HG03066 (cell line): ENCODE measurements around the gene ALPK3.

Experiments
- ATAC-seq: cut with Tn5 transposase; IDR thresholded peaks from one replicate; pipeline ENCODE4 v1.9.1; 2021; ENCODE audit warnings: low read depth; ENCODE audit not compliant: unreplicated experiment

Gene ALPK3

GRCh38 chr15:84798436-84798946 lies 18.7 kb upstream of the ALPK3 start:
- no peak for ATAC-seq

GRCh38 chr15:84799511-84800187 lies 17.5 kb upstream of the ALPK3 start:
- ATAC-seq = no peak

- no peak for ATAC-seq
Measured at GRCh38 chr15:84800365-84800806, 16.8 kb upstream of the ALPK3 start.

- no peak for ATAC-seq
Measured at GRCh38 chr15:84804005-84804900, 12.9 kb upstream of the ALPK3 start.

GRCh38 chr15:84805221-84805620 lies 11.9 kb upstream of the ALPK3 start:
- ATAC-seq = no peak

- ATAC-seq = no peak
Measured at GRCh38 chr15:84807228-84807627, 9.9 kb upstream of the ALPK3 start.

- ATAC-seq = no peak
Measured at GRCh38 chr15:84810073-84810840, 6.9 kb upstream of the ALPK3 start.

- ATAC-seq = no peak
Measured at GRCh38 chr15:84811151-84811550, 6.0 kb upstream of the ALPK3 start.

- ATAC-seq = no peak
Measured at GRCh38 chr15:84811828-84812227, 5.3 kb upstream of the ALPK3 start.

GRCh38 chr15:84812842-84813241 lies 4.3 kb upstream of the ALPK3 start:
- no peak for ATAC-seq

GRCh38 chr15:84813435-84813834 lies 3.7 kb upstream of the ALPK3 start:
- no peak for ATAC-seq

GRCh38 chr15:84813931-84814330 lies 3.2 kb upstream of the ALPK3 start:
- no peak for ATAC-seq

- no peak for ATAC-seq
Measured at GRCh38 chr15:84814916-84815315, 2.2 kb upstream of the ALPK3 start.

GRCh38 chr15:84817466-84818081 lies 418 bp downstream of the ALPK3 start:
- no peak for ATAC-seq

- no peak for ATAC-seq
Measured at GRCh38 chr15:84818261-84819131, 1.3 kb downstream of the ALPK3 start.

- no peak for ATAC-seq
Measured at GRCh38 chr15:84819291-84819768, 2.2 kb downstream of the ALPK3 start.

GRCh38 chr15:84819791-84820190 lies 2.6 kb downstream of the ALPK3 start:
- ATAC-seq = no peak

GRCh38 chr15:84821501-84822021 lies 4.4 kb downstream of the ALPK3 start:
- ATAC-seq = no peak

GRCh38 chr15:84822653-84823281 lies 5.6 kb downstream of the ALPK3 start:
- ATAC-seq = no peak
